GM15510 (cell line): ENCODE data around the gene GNG12.

ENCODE experiments used
- POLR2A ChIP-seq: IDR thresholded peaks from 3 replicates; pipeline ENCODE4 v1.6.1; 2011; ENCODE audit warnings: borderline replicate concordance; ENCODE audit not compliant: insufficient read length; ENCODE audit errors: extremely low read depth

GNG12 gene

GRCh38 chr1:67761730-67762129 is 71.5 kb downstream of the GNG12 start:
- TF ChIP-seq POLR2A = no peak

GRCh38 chr1:67761091-67761490 is 72.2 kb downstream of the GNG12 start:
- TF ChIP-seq POLR2A = no peak

DNA sequence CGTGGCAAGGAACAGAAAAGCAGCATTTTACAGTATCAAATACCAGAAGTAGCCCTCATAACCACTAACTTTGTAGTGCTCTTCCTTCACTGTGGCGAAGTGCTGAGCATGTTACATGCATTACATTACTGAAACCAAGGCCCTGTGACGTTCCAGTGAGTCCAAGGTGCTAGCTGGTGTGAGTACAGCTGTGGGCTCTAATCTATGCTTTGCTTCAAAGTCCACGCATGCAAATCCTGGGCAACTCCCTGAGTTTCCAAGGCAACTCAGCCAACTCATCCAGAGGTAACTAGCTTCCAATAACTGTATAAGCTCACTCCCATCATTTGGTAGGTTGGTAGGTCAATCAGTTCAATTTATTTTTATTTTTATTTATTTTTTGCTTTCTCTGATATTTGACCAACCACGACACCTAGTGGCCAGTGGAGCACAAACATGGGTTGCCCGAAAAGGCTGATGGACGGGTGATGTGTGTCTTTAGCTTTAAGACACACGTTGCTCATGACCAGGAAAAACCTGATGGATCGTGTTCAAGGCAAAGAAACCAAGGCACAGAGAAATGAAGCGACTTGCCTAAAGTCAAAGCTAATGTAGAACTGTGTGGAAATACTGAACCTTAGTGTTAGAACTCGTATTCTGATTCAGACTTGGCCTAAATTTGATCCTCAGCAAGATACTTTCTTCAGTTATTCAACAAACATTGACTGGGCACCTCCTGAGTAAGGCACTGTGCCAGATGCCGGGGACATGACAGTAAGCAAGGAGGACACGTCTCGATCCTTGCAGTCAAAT is 73.0 kb downstream of the GNG12 start:
- no peak for TF ChIP-seq POLR2A

DNA sequence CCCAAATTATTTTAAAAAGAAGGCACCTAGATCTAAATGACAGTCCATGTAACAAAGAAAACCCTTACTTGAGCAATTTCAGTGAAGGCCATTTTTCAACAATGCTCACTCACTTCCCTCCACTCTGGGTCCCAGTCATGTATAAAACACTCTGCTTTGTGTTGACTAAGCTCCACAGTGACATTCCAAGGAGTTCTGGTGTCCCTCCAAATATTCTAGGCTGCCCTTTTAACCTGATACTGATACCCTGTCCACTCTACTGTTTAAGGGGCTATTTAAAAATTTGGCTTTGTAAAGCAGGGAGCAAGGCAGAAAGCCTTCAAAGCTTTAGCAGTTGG is 73.6 kb downstream of the GNG12 start:
- no peak for TF ChIP-seq POLR2A

GRCh38 chr1:67759066-67759465 is 74.2 kb downstream of the GNG12 start:
- TF ChIP-seq POLR2A = no peak

DNA sequence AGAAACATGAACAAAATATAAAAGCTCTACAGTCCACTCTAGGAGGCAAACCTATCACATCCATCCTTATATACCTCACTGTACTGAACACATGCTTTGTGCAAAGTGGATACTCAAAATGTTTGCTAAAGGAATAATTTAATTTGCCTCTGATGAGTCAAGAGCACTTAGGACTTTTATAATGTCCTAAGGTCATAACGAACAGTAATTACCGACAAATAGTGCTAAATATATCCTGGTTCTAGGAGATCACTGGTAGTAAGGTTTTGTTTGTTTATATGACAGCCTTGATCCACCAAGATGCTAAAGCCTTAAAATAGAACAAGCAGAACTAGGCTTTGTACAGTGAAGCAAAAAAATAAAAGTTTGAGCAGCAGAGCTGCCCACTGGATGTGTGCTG is 77.6 kb downstream of the GNG12 start:
- TF ChIP-seq POLR2A = no peak

DNA sequence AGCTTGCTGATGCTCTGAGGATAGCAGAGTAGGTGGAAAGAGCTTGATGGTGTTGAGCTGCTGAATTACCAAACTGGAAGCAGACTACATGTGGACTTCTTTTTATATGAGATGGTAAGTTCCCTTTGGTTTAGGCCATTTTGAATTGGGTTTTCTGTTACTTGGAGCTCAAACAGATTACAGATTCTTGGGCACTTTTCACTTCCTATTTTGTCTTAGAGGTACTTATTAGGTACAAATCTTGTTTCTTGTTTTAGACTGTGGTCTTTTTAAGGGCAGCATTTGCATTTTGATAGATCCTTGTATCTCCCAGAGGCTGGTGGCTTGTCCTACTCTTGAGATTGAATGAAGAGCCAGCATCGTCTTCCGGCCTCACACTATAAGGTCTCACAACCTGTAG is 78.1 kb downstream of the GNG12 start:
- no peak for TF ChIP-seq POLR2A

DNA sequence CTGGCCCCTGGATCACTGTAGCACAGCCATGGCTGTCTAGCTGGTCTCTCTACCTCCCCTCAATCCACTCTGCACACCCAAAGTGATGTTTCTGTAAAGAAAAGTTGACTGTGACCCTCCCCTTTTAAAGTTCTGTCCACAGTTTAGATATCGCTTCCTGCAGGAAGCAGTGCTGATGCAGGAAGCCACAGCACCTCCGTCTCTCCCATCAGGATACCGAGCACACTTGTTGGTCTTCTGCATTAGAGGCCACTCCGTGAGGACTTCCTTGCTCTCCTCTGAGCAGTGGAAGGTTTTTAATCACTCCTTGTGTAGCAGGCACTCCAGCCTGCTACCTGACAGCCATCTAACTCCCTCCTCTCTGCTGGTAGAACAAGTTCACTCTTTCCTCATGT is 78.7 kb downstream of the GNG12 start:
- TF ChIP-seq POLR2A = no peak

DNA sequence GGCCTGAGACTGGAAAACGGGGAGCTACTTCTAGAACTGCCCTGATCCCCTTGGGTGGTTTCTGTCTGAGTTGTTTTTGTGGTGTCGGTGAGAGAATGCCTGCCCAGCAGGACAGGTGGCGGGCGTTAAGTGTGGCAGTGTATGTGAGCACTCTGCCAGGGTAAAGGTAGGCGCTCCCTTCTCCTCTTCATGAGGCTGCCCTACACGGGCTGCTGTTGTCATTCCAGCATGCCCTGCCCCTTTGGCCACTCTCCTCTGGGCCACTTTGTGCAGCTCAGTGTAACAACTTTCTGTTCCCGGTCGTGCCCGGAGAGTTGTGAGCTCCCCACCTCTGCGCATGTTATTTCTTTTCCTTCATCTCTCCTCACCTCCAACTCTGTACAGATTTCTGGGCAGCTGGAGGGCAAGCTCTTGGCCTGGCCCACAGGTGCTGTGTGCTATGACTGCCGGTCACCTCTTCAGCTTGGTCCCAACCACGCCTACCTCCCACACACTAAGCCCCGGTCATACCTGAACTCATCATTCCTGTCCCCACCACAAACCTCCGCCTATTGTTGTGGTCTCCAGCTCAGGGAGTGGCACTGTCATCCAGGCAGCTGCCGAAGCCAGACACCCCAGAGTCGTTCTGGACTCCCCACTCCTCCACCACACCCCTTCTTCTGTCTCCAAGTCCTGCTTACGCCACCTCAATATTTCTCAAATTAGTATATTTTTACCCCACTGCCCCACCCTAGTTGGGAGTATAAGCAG is 79.3 kb downstream of the GNG12 start:
- TF ChIP-seq POLR2A = no peak

GRCh38 chr1:67752306-67752705 is 81.0 kb downstream of the GNG12 start:
- no peak for TF ChIP-seq POLR2A

DNA sequence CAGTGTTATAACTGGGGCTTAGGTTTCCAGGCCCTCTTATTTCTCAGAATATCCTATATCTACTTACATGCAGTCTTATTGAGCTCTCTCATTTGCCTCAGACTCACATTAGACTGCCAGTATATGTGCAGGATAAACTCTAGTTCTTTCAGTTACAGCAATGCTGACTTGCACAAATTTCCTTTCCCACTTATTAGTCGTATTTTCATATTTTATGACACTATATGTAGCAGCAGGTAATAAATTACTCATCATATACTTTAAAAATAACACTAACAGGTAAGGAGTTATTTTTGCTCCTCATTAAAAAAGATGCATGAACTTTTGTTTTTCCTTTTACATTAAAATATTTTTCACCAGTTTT is 82.6 kb downstream of the GNG12 start:
- no peak for TF ChIP-seq POLR2A

DNA sequence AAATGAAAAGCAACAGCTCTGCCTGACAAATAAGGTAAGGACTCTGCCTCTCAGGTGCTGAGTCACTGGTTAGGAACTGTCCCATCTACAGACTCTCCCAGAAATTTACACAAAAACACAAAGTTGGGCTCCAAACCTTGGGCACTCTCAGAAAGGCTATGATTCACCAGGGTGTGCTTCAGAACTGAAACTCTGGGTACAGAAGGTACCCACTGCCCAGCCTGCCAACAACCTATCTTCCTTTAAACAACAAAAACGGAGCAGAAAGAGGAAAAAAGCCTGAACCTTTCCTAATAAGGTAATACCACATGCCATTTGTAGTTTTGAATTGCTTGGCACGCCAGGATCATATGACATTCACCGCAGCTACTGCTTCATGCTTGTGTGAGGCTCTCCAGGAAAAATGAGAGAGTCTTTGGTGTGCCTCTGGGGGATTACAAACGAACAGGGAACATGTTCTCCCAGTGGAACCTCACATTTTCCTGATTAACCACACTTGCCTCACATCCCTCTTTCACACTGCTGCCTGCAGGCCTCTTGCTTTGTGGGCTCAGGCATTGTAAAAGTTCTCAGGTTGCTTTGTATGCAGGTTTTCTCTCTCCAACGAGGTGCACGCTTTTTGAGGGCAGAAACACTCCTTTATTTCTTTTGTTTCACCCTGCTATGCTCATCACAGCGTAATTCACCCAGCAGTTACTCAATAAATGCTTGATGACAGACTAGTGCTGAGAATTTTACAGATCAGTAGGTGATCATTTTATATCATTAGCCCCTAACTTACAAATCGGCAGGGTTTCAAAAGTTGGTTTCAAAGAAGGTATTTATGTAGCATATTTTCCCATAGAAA is 83.2 kb downstream of the GNG12 start:
- no peak for TF ChIP-seq POLR2A

- TF ChIP-seq POLR2A = no peak
Measured at GRCh38 chr1:67749263-67749843, 83.9 kb downstream of the GNG12 start.

DNA sequence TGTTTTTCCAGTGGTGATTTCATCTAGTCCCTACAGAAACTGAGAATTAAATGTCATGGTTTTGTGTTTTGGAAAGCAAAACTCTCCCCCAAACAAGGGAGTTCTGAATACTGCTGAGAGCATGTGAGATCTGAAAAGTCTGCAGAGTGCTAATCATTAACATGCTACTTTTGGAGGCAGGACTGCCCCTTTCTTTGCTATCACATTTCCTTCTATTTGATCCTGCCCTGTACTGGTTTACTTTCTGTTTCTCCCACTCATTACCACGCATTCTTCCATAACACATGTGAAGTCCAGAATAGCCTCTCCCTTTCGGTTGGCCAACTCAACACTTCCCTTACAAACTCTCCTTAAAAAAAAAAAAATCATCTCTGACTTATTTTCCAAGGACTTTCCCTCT is 84.6 kb downstream of the GNG12 start:
- TF ChIP-seq POLR2A = no peak

GRCh38 chr1:67747671-67748546 is 85.4 kb downstream of the GNG12 start:
- TF ChIP-seq POLR2A = no peak
